Mesendoderm (in vitro differentiated cells): Measurements from ENCODE around the gene P2RX3.

Experiments used
- DNase-seq: peaks from one replicate; pipeline ENCODE4 v3.0.0; 2013
- H2AK5ac ChIP-seq: 2 replicates; pipeline ENCODE4 v1.6.1; 2013; ENCODE audit warnings: low read length, inconsistent platforms
- H2BK120ac ChIP-seq: 2 replicates; pipeline ENCODE4 v1.6.1; 2013; ENCODE audit warnings: low read depth, mild to moderate bottlenecking, low read length, moderate library complexity, mixed read lengths
- H2BK15ac ChIP-seq: replicated peaks from 2 replicates; pipeline ENCODE4 v1.6.1; 2013; ENCODE audit warnings: low read depth, mild to moderate bottlenecking, moderate library complexity
- H2BK5ac ChIP-seq: 2 replicates; pipeline ENCODE4 v1.6.1; 2013; ENCODE audit warnings: low read length, inconsistent platforms
- H3K18ac ChIP-seq: 2 replicates; pipeline ENCODE4 v1.6.1; 2013; ENCODE audit warnings: mild to moderate bottlenecking, low read length, mixed read lengths
- H3K23ac ChIP-seq: one replicate; pipeline ENCODE4 v1.6.1; 2013; ENCODE audit warnings: low read length
- H3K27ac ChIP-seq: 2 replicates; pipeline ENCODE4 v1.5.1; 2013; ENCODE audit warnings: low read depth, mild to moderate bottlenecking, inconsistent platforms, low read length, moderate library complexity
- H3K27me3 ChIP-seq: 2 replicates; pipeline ENCODE4 v1.6.1; 2013; ENCODE audit warnings: low read length, control low read depth, mild to moderate bottlenecking, inconsistent platforms; ENCODE audit not compliant: insufficient read depth, poor library complexity
- H3K36me3 ChIP-seq: 2 replicates; pipeline ENCODE4 v1.6.1; 2013; ENCODE audit warnings: low read length, inconsistent platforms; ENCODE audit not compliant: control insufficient read depth, insufficient read depth
- H3K4ac ChIP-seq: one replicate; pipeline ENCODE4 v1.6.1; 2013; ENCODE audit warnings: low read depth, mild to moderate bottlenecking, low read length, moderate library complexity
- H3K4me1 ChIP-seq: 2 replicates; pipeline ENCODE4 v1.6.1; 2013; ENCODE audit warnings: low read depth, low read length, inconsistent platforms; ENCODE audit not compliant: control insufficient read depth
- H3K4me2 ChIP-seq: 2 replicates; pipeline ENCODE4 v1.6.1; 2013; ENCODE audit warnings: low read length
- H3K4me3 ChIP-seq: 2 replicates; pipeline ENCODE4 v1.5.1; 2013; ENCODE audit warnings: mild to moderate bottlenecking, low read length
- H3K56ac ChIP-seq: one replicate; pipeline ENCODE4 v1.6.1; 2013; ENCODE audit warnings: low read length
- H3K79me1 ChIP-seq: 2 replicates; pipeline ENCODE4 v1.6.1; 2013; ENCODE audit warnings: low read length, inconsistent platforms
- H3K79me2 ChIP-seq: 2 replicates; pipeline ENCODE4 v1.6.1; 2013; ENCODE audit warnings: mild to moderate bottlenecking, low read length; ENCODE audit not compliant: control insufficient read depth, insufficient read depth
- H3K9ac ChIP-seq: 2 replicates; pipeline ENCODE4 v1.6.1; 2013; ENCODE audit warnings: low read length, inconsistent platforms
- H4K5ac ChIP-seq: one replicate; pipeline ENCODE4 v1.6.1; 2013; ENCODE audit warnings: low read length
- H4K8ac ChIP-seq: one replicate; pipeline ENCODE4 v1.6.1; 2013; ENCODE audit warnings: low read depth, mild to moderate bottlenecking, control low read depth, low read length, moderate library complexity
- WGBS: extraction: QIAGEN DNeasy Blood & Tissue Kit; methylation state at CpG from one replicate; pipeline ENCODE4 v1.1.7; 2013; ENCODE audit warnings: low lambda C conversion rate, missing lambda C conversion rate; ENCODE audit not compliant: insufficient coverage; ENCODE audit errors: extremely low coverage; 5-methylcytosine and 5-hydroxymethylcytosine counted together

P2RX3 gene

DNA sequence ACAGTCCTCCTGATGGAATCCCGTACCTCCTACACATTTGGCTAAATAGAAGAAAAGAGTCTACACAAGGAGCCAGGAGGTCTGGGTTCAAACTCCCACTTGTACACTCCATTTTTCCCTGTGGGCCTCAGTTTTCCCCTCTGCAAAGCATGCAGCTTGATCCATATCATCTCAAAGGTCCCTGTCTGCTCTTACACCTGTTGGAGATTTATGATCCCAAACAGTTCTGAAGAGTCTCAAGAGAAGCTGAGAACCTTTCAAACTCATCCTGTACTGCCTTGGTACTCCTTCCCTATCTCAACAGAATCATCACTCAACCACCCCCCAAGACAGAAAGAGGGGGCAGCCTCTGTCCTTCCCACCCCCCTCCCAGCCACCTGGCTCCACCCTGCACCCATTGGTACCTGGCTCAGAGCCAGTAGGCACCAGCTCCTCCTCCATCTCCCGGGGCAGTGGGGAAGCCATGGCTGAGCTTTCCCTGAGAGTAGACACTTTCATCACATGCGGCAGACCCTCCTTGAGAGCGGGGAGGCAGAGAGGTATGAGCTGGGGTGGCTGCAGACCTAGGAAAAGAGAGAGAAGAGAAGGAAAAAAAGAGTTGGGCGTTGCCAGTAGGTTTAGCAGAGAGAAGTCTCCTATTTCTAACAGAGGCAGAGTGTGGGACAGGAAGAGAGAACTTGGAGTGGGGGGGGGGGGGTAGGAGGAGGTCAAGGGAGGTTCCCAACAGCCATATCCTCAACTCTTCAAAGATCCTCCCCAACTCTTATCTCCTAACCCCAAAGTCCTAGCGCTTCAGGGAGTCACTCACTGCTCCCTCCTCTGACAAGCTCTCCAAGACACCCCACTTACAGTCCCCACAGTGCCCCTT, 16.5 kb upstream of the P2RX3 start:
- Histone ChIP-seq H3K9ac (no peak overlapping the region), H3K79me1 (peaks cover 33% of the 10 kb centered on the region), H2AK5ac (no peak overlapping the region), H2BK5ac (no peak overlapping the region), H3K4ac (no peak overlapping the region), H3K4me3 (no peak overlapping the region), H2BK120ac (no peak overlapping the region), H3K18ac (no peak overlapping the region), H3K79me2 (peaks cover 41% of the 10 kb centered on the region), H4K8ac (no peak overlapping the region), H4K5ac (no peak overlapping the region), H3K36me3 (peaks cover 16% of the 10 kb centered on the region), H3K23ac (no peak overlapping the region), H3K4me1 (peaks cover 13% of the 10 kb centered on the region), H3K56ac (peak overlapping the region; percentile 2), H3K27me3 (no peaks in the 10 kb centered on the region), H3K4me2 (no peak overlapping the region), H2BK15ac (no peak overlapping the region), H3K27ac (no peak overlapping the region)
- no CpG with 5 or more reads among the region's 6 CpGs for WGBS
- no peak for DNase-seq

DNA sequence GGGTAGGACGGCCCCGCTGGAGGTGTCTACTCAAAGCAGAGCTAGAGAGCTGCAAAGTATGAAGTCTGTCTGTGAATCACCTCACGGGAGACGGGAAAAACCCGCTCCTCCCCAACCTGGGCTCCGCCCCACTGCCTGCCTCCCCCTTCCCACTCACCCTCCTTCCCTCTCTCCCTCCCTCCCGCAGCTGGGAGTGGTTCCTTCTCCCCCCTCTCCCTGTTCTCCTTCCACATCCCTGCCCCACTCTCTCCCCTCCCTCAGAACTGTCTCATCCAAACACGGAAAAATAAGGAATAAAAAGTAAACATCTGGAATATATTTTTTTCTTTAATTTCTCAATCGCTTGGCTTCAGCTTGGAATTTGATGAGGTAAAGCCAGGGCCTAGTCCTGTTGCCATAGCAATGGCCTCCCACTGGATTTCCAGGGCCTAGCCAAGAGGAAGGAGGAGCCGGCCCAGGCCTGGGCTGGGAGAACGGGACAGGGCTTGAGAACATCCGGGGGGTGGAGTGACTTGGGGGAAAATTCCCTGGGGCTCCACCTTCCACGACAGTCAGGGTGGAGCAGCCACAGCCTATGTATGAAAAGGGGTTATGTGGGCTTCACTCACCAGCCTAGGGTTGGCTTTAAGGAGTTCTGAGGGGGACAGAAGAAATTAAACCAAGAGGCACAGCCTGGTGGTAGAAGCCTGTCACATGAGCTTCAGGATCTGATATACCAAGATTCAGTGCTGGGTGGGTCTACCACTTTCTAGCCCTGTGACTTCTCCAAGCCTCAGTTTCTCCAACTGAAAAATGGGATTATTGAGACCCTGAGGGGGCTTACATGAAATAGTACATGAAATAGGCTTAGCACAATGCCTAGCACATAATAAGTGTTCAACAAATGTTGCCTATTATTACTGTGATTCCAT, 15.6 kb upstream of the P2RX3 start:
- WGBS: no CpG with 5 or more reads among the region's 13 CpGs
- H2BK15ac ChIP-seq: no peak overlapping the region
- DNase-seq: peak; percentile 97
- H3K4me3 ChIP-seq: no peak overlapping the region
- H2BK120ac ChIP-seq: no peak overlapping the region
- H2BK5ac ChIP-seq: no peak overlapping the region
- H3K4ac ChIP-seq: no peak overlapping the region
- H3K36me3 ChIP-seq: peaks cover 18% of the 10 kb centered on the region
- H3K79me1 ChIP-seq: peaks cover 29% of the 10 kb centered on the region
- no peak overlapping the region for H3K18ac ChIP-seq
- H3K27me3 ChIP-seq: no peaks in the 10 kb centered on the region
- H3K79me2 ChIP-seq: peaks cover 41% of the 10 kb centered on the region
- no peak overlapping the region for H4K8ac ChIP-seq
- peak overlapping the region; percentile 2 for H3K56ac ChIP-seq
- peak overlapping the region; percentile 4 for H3K4me2 ChIP-seq
- H3K4me1 ChIP-seq: peaks cover 13% of the 10 kb centered on the region
- H3K9ac ChIP-seq: peak overlapping the region; percentile 29
- no peak overlapping the region for H3K23ac ChIP-seq
- peak overlapping the region; percentile 20 for H3K27ac ChIP-seq
- no peak overlapping the region for H4K5ac ChIP-seq
- no peak overlapping the region for H2AK5ac ChIP-seq

DNA sequence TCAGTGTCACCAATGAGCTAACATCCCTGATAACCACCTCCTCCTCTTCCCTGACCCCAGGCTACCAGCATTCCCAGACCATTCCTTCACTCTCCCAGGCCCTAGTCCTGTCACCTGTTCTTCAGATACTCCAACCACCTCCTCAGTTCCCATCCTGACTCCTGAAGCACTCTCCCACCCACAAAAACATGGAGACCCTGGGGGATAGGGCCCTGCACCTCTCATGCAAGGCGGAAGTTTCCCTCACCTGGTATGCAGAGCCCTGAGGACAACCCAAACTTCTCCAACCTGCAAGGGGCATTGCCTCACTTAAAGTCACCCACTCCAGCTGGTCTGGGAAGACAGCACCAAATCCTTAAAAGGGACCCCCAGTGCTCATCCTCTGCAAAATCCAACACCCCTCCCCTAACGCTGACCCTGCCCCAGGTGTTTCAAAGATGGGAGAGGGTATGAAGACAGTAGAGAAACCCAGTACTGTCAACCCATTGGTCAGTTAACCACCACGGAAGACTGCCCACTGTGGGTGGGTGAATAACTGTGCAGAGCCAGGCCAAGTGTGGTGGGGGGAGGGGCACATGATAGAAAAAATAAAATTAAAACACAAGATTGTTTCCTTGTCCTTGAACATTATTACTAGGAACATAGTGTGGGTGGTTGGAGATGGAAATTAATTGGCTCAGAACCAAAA, 14.8 kb upstream of the P2RX3 start:
- DNase-seq: peak; percentile 87
- WGBS: no CpG with 5 or more reads among the region's 3 CpGs
- H3K56ac ChIP-seq: peak overlapping the region; percentile 97
- H3K4me1 ChIP-seq: peaks cover 13% of the 10 kb centered on the region
- H3K18ac ChIP-seq: peak overlapping the region; percentile 20
- H2BK5ac ChIP-seq: no peak overlapping the region
- H3K36me3 ChIP-seq: peaks cover 15% of the 10 kb centered on the region
- no peaks in the 10 kb centered on the region for H3K27me3 ChIP-seq
- H3K79me1 ChIP-seq: peaks cover 24% of the 10 kb centered on the region
- peak overlapping the region; percentile 93 for H3K27ac ChIP-seq
- H2AK5ac ChIP-seq: no peak overlapping the region
- H3K79me2 ChIP-seq: peaks cover 41% of the 10 kb centered on the region
- H4K5ac ChIP-seq: no peak overlapping the region
- H3K4ac ChIP-seq: peak overlapping the region; percentile 67
- peak overlapping the region; percentile 91 for H3K4me3 ChIP-seq
- H3K9ac ChIP-seq: peak overlapping the region; percentile 99
- H4K8ac ChIP-seq: no peak overlapping the region
- H3K4me2 ChIP-seq: peak overlapping the region; percentile 97
- H2BK15ac ChIP-seq: no peak overlapping the region
- H2BK120ac ChIP-seq: no peak overlapping the region
- no peak overlapping the region for H3K23ac ChIP-seq

DNA sequence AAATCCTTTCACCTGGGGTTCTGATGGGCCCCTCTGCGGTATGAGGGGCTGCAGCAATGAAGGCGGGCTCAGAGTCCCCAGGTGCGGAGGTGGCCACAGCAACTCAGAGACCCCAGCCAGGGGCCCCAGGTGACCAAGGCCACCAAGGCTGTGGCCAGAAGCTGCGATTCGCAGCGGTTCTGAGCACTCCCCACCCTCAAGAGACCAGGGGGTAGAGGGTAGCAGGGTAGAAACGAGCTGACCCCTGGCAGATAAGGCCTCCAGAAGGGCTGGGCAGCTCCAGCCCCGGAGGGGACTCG, 14.3 kb upstream of the P2RX3 start:
- Histone ChIP-seq H3K27me3 (no peaks in the 10 kb centered on the region), H3K18ac (peak overlapping the region; percentile 20), H2BK120ac (peak overlapping the region; percentile 30), H3K4me1 (peaks cover 13% of the 10 kb centered on the region), H3K36me3 (peaks cover 15% of the 10 kb centered on the region), H3K23ac (peak overlapping the region; percentile 80), H2AK5ac (peak overlapping the region; percentile 65), H2BK5ac (peak overlapping the region; percentile 78), H3K4me3 (peak overlapping the region; percentile 91), H2BK15ac (no peak overlapping the region), H3K79me1 (peaks cover 21% of the 10 kb centered on the region), H4K5ac (no peak overlapping the region), H3K27ac (peak overlapping the region; percentile 93), H3K9ac (peak overlapping the region; percentile 99), H3K4me2 (peak overlapping the region; percentile 97), H3K4ac (peak overlapping the region; percentile 67), H3K56ac (peak overlapping the region; percentile 97), H3K79me2 (peaks cover 39% of the 10 kb centered on the region), H4K8ac (no peak overlapping the region)
- no CpG with 5 or more reads among the region's 9 CpGs for whole genome bisulfite sequencing
- DNase-seq: no peak

DNA sequence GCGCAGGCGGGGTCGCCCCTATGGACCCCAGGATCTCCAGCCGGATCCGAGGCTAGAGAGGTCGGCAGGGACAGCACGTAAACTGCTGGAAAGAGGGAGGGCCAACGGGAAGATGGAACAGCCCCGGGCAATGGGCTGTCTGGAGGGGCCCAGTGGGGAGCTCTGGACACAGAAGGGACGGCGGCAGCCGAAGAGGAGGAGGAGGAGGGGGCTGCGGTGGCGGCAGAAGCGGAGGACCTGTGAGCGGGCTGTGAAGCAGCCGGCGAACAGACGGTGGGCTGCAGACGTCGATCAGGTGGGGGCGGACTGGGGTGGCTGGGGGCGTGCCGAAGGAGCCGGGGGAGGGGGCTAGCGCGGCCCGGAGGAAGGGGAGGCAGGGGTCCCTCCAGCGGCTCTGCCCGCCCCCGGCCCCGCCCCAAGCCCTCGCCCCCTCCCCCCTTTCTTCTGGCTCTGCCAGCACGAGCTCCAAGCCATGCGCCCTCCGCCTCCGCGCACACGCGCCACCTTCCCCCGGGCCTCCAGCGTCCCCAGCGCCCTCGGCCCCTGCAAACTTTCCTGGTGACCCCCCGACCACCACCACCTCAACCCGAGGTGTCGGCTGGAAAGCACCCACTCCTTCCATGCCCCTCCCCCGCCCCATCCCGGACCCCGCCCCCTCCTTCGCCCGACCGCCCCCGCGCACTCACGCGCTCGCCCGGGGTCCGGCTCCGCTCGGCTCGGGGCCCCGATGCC, 13.8 kb upstream of the P2RX3 start:
- DNase-seq: peak; percentile 88
- no CpG with 5 or more reads among the region's 64 CpGs for WGBS
- H3K36me3 ChIP-seq: peaks cover 15% of the 10 kb centered on the region
- no peak overlapping the region for H2BK15ac ChIP-seq
- H3K79me2 ChIP-seq: peaks cover 39% of the 10 kb centered on the region
- H3K56ac ChIP-seq: peak overlapping the region; percentile 97
- H3K27ac ChIP-seq: peak overlapping the region; percentile 93
- H3K4me2 ChIP-seq: peak overlapping the region; percentile 97
- H3K4ac ChIP-seq: peak overlapping the region; percentile 99
- H3K79me1 ChIP-seq: peaks cover 21% of the 10 kb centered on the region
- H4K5ac ChIP-seq: no peak overlapping the region
- peak overlapping the region; percentile 78 for H2BK5ac ChIP-seq
- H3K9ac ChIP-seq: peak overlapping the region; percentile 99
- H3K4me3 ChIP-seq: peak overlapping the region; percentile 91
- H2AK5ac ChIP-seq: peak overlapping the region; percentile 65
- peak overlapping the region; percentile 80 for H3K23ac ChIP-seq
- H2BK120ac ChIP-seq: peak overlapping the region; percentile 30
- H3K4me1 ChIP-seq: peaks cover 13% of the 10 kb centered on the region
- H4K8ac ChIP-seq: no peak overlapping the region
- peak overlapping the region; percentile 96 for H3K18ac ChIP-seq
- no peaks in the 10 kb centered on the region for H3K27me3 ChIP-seq
